Retinal pigment epithelial cell (primary cell): Measurements from ENCODE around the gene MRPL38.
A peak's percentile ranks its signal among the peaks of the same experiment; 100 is the strongest.
"Not testable (repeated sequence)": the region's sequence is repeated elsewhere in the genome, so short reads cannot be mapped to it uniquely, and the experiment has no call there.

Experiments
- DNase-seq: peaks from one replicate; pipeline ENCODE4 v3.0.0-alpha.2; 2010; ENCODE audit warnings: low read depth
- H3K4me3 ChIP-seq: 2 replicates; pipeline ENCODE4 v1.5.1; 2011; ENCODE audit warnings: mild to moderate bottlenecking, low read length, control low read depth, moderate library complexity
- CTCF ChIP-seq: conservative IDR thresholded peaks from 2 replicates; pipeline ENCODE4 v1.5.1; 2011; ENCODE audit warnings: low read depth, low read length, control low read depth, inconsistent platforms

The MRPL38 gene

DNA sequence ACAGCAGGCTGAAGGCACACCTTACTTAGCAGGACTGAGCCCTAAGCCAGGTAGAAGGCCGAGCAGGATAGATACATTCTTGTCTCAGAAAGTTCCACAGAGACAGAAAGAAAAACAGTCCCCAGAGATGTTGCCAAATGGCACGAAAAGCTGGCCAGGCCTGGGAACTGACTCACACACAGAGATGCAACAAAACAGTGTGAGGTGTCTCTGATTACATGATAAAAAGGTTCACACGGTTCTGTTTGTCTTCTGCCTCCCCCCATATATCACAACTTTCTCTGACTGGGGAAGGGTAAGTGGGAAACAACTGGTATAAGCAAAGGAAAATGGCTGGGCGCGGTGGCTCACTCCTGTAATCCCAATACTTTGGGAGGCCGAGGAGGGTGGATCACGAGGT, 51.3 kb downstream of the MRPL38 start:
- H3K4me3 ChIP-seq: no peak overlapping the region
- peak; percentile 50 for DNase-seq
- TF ChIP-seq CTCF: no peak

DNA sequence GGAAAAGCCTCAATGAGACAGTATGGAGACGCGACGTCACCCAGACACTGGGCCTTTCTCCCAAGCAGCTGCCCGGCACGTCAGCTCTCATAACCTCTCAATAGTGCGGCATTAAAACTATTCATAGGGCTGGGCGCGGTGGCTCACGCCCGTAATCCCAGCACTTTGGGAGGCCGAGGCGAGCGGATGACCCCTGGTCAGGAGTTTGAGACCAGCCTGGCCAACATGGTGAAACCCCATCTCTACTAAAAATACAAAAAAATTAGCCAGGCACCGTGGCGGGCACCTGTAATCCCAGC, 53.0 kb downstream of the MRPL38 start:
- H3K4me3 ChIP-seq, DNase-seq: not testable (repeated sequence)

- H3K4me3 ChIP-seq: no peak overlapping the region
- DNase-seq: peak; percentile 99
- no peak for TF ChIP-seq CTCF
Observed at GRCh38 chr17:75850928-75851692, 53.6 kb downstream of the MRPL38 start.

- DNase-seq: no peak
- TF ChIP-seq CTCF: no peak
- no peak overlapping the region for H3K4me3 ChIP-seq
Observed at GRCh38 chr17:75849724-75850123, 55.0 kb downstream of the MRPL38 start.

DNA sequence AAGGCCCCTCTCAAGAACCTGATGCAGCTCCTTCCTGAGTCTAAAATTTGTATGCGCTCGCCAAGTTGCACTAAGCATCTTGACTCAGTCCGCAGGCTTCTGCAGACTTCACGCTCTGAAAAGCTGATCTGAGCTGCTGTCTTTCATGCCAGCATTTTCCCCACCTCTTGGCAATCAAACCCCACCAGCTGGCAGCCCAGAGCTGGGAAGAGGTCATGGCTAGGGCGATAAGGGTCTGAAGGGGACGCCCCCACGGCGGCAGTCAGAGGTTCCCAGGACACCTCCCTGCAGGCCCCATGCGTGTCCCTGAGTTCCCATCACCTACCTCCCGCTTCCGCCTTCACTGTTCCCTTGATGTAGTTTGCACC, 55.4 kb downstream of the MRPL38 start:
- TF ChIP-seq CTCF: no peak
- H3K4me3 ChIP-seq: no peak overlapping the region
- no peak for DNase-seq
